Astrocyte of the hippocampus (primary cell): Measurements from ENCODE around the gene ZNF518B.
A peak's percentile ranks its signal among the peaks of the same experiment; 100 is the strongest.

Experiments used
- DNase-seq: peaks from one replicate; pipeline ENCODE4 v3.0.0; 2011; ENCODE audit warnings: low read depth, low spot score

Gene ZNF518B

GRCh38 chr4:10457255-10457801, at the start of gene ZNF518B:
Gene ZNF518B (minus strand): TSS chr4:10457426. CDS start chr4:10446328, 11,098 bp downstream.
- DNase-seq: peak; percentile 88

GRCh38 chr4:10506077-10506476, 48.9 kb upstream of the ZNF518B start:
- no peak for DNase-seq

- DNase-seq: no peak
These were observed 47.4 kb upstream of the ZNF518B start for GRCh38 chr4:10504570-10505179.

- no peak for DNase-seq
These were observed 45.5 kb upstream of the ZNF518B start for GRCh38 chr4:10502717-10503116.

GRCh38 chr4:10500776-10501175, 43.5 kb upstream of the ZNF518B start:
- DNase-seq: peak; percentile 35

- DNase-seq: no peak
These were observed 39.0 kb upstream of the ZNF518B start for GRCh38 chr4:10496200-10496599.

- DNase-seq: no peak
These were observed 38.4 kb upstream of the ZNF518B start for GRCh38 chr4:10495651-10496050.

GRCh38 chr4:10492464-10492863, 35.2 kb upstream of the ZNF518B start:
- DNase-seq: no peak

- DNase-seq: no peak
These were observed 34.2 kb upstream of the ZNF518B start for GRCh38 chr4:10491401-10491800.

- no peak for DNase-seq
These were observed 33.8 kb upstream of the ZNF518B start for GRCh38 chr4:10490996-10491395.

- DNase-seq: no peak
These were observed 25.7 kb upstream of the ZNF518B start for GRCh38 chr4:10482913-10483312.

GRCh38 chr4:10480616-10481015, 23.4 kb upstream of the ZNF518B start:
- no peak for DNase-seq

- no peak for DNase-seq
These were observed 21.4 kb upstream of the ZNF518B start for GRCh38 chr4:10478621-10479020.

- no peak for DNase-seq
These were observed 13.3 kb upstream of the ZNF518B start for GRCh38 chr4:10470505-10470904.

GRCh38 chr4:10466161-10466560, 8.9 kb upstream of the ZNF518B start:
- DNase-seq: no peak

GRCh38 chr4:10462876-10463275, 5.7 kb upstream of the ZNF518B start:
- no peak for DNase-seq

GRCh38 chr4:10461850-10462400, 4.7 kb upstream of the ZNF518B start:
- DNase-seq: no peak

GRCh38 chr4:10461091-10461849, 4.0 kb upstream of the ZNF518B start:
- peak; percentile 87 for DNase-seq

GRCh38 chr4:10460313-10461047, 3.3 kb upstream of the ZNF518B start:
- no peak for DNase-seq

- DNase-seq: no peak
These were observed 2.1 kb upstream of the ZNF518B start for GRCh38 chr4:10459305-10459704.

- DNase-seq: no peak
These were observed 951 bp upstream of the ZNF518B start for GRCh38 chr4:10458177-10458576.
